Cortex of kidney (tissue), 1 donor: ENCODE measurements around the gene ADORA1.

Source experiments
- DNase-seq: peaks from one replicate; lab custom pipeline; 2025; lab: John Stamatoyannopoulos, UW

ADORA1 gene

DNA sequence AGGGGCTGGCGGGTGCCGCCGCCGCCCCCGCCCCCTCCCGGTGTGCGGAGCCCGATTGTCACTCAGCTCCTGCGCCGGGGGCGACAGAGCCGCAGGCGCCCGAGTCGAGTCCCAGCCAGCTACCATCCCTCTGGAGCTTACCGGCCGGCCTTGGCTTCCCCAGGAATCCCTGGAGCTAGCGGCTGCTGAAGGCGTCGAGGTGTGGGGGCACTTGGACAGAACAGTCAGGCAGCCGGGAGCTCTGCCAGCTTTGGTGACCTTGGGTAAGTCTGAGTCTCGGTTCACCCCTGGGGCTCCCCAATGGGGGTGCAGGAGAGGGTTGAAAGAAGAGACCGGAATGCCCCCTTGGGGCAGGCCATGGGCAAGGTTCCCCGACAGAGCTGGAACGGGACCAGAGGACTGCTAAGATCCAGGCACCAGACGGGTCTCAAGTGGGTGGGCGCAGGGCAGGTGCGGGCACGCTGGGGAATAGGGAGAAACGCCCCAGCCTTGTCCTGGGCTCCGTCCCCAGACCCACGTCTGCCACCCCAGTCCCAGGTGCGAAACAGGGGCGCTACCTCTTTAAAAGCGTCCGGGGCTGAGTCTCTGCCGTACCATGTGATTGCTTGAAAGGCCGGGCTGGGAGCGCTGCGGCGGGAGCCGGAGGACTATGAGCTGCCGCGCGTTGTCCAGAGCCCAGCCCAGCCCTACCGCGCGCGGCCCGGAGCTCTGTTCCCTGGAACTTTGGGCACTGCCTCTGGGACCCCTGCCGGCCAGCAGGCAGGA is at the start of gene ADORA1:
Gene ADORA1, plus strand, starts transcription at position 61 of the 765 bp plus-strand sequence. CDS start 1,116 bp downstream, outside the sequence.
- DNase-seq, result no peak

DNA sequence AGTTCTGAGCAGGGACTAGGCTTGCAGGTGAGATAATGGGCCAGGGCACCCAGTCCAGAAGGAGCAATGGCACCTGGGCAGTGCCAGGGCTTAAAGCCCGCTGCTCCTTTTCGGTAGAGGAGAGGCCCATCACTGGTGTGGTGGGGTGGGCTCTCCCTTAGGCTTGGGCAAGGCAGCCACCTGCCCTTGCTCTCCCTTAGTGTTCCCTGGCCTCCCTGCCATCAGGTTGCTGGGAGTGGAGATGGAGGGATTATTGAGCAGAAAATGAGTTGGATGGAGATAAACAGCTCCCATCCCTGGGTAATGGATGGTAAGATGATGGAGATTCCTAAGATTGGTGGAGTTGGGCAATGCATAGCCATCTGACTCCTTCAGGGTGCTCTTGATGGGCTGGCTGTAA is 49.6 kb upstream of the ADORA1 start:
- DNase-seq, result no peak

DNA sequence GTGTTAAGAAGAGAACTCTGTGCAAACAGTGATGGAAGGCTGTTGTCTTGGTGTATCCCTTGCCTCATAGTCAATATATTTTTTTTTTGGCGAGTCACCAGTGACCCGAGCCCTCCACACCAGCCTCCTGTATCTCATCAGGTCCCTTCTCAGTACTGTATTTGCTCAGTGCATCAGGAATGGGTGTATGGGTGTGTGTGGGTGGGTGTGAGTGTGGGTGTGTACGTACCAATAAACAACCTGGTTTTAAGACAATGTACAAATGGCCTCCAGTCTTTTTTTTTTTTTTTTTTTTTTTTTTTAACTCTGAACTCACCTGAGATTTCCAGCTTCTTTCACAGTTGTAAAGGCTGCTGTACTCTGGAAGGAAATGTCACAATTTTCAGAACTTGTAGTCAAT is 49.0 kb upstream of the ADORA1 start:
- no peak for DNase-seq

DNA sequence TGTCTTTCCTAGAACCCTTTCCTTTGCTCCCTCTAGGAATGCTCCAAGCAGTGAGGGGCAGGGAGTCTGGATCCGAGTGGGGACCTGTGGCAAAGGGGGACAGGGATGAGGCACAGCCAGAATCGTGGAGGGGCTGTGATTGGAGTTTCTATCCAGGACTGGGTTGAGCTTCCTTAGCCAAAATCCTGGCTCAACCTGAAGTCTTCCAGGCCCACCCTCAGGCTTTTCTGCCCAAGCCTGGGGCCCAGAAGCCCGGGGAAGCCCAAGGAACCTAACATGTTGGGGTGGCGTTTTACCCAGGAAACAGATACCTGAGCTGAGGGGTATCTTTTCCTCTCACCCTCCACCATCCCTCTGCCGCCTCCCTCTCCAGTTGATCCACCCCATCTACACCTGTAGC is 47.1 kb upstream of the ADORA1 start:
- DNase-seq, result no peak

DNA sequence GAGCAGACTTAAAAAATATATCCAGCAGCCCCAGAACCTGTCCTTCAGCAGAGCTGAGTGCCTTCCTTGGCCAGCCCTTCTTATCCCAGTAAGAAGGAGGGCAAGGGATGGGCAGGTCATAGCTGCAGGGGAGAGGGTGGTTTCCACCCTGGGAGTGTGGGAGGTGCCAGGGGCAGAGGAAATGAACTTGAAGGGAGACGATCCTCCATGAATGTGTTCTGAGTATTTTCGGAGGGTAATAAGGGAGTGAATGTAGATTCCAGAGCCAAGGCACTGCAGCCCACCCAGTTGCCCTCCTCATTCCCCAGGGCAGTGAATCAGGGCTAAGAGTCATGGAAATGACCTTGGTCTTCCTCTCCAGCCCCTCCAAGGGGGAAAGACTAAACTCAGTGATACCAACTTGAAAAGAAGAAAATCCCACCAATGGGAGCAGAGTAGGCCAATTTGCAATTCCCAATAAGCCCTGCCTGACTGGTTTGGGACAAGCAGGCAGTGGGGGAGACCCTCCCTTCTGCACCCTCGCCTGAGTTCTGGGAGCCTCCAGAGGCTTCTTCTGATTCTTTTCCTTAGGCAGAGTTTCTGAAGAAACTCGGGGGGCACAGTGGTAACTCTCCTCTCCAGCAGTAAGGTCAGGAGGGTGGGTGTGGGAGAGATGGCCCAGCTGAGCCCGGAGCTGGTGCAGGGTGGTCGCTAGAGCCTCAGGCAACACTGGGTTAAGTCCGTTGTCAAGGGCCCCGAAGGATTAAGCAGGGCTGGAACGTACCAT is 45.9 kb upstream of the ADORA1 start:
- no peak for DNase-seq

DNA sequence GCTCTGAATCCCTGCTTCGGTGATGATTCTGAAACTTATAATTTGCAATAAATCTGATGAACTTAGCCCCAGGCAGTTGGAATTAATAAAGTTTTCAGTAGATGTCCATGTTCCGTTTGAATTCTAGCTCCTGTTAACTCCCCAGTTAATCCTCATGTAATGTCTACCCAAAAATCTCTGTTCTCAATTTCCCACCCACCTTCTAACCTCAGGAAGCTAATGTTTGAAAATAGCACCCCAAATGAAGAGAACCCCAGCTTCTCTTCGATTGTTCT is 45.4 kb upstream of the ADORA1 start:
- no peak for DNase-seq

DNA sequence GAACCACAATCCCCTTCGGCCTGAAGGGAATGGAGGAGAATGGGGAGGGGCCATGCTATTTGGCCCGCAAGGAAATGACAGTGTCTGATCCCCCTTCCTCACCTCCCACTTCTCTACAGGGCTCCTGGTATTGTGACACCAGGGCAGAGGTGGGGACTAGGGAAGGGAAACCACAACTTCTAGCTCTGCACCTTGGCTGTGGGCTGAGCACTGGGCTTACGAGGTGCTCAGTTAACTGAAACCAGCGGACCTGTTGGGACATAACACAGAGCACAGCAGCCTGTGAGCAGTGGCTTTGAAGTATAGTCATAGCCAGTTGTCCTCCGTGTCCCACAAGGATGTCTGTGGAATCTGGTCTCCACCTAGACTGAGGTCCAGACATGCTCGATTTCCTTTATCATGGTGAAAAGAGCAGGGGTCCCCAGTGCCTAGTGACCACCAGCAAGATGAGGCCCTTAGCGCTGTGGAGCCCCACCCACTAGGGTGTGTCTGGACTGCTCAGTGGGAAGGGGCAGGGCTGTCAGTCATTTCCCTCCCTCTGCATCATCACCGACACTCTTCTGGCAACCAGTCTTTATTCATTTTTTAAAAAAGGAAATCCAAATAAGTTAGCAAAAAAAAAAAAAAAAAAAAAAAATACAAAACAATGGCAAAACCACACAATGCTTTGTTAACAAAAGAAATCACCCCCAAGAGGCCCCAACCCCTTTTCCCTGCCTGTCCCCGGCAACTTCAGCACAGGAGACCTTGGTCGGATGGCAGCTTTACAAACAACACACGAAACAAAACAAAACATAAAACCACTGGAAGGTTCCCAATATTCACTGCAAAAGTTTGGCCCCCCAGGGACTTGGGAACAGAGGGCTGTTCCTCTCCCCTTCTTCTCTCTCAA is 44.7 kb upstream of the ADORA1 start:
- no peak for DNase-seq

DNA sequence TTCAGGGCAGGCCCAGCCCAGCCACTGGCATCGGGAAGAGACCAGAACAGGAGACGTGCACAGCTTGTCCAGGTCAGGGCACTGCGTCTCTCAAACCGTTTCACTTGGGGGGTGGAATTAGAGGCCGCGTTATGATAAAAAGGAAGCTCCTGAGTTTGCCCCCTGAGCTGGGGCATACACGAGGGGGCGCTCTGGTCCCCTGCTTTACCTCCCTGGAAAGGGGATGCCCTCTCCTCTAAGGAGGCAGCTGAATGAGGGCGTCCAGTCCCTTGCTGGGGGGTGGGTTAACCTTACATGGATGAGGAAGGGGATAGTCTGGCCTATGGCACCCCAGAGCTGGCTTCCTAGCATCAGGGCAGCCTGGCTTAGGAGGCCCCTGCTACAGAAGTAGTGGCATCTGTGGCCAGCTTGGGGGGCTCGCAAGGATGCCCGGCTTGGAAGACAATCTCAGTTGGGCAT is 44.0 kb upstream of the ADORA1 start:
- DNase-seq, result no peak

DNA sequence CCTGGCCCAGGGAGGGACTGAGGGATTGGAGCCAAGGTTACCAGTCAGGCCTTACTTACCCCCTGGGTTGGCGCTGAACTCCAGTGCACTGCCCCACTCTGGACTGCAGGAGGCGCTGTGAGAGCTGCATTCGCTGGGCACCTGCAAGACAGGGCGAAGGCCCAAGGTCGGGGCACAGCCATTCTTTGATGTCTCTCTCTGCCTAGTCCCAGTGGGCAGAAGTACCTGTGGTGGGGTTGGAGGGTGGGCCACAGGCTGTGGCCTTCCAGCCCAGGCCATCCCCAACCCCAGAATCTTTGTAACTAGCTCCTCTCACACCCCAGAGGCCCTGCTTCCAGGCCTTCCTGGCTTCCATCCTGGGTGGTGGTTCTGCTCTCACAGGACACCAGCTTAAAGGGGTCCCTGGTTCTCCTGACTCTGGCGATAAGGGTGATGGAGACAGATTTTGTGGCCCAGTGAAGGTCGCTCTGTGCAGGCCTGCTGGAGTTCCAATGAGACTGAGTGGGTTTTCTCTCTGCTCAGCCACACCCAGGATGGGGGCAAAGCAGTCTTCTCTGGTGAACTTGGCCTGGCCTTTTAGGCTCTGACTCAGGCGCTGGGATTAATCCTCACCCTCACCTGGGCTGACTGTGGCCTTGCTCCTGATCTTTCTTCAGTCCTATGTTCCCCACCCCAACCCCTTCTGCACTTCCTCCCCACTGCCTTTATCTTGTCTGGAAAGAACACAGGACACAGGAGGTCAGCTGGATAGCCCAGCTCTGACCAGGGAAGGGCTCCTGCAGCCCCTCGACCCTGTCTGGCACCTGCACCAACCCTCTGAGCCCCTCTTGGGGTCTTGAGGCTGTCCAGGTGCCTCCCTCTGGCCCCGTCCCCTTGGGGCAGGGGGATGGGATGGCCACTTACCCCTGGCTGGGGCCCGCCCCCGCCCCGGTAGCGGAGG is 42.7 kb upstream of the ADORA1 start:
- DNase-seq, result no peak

DNA sequence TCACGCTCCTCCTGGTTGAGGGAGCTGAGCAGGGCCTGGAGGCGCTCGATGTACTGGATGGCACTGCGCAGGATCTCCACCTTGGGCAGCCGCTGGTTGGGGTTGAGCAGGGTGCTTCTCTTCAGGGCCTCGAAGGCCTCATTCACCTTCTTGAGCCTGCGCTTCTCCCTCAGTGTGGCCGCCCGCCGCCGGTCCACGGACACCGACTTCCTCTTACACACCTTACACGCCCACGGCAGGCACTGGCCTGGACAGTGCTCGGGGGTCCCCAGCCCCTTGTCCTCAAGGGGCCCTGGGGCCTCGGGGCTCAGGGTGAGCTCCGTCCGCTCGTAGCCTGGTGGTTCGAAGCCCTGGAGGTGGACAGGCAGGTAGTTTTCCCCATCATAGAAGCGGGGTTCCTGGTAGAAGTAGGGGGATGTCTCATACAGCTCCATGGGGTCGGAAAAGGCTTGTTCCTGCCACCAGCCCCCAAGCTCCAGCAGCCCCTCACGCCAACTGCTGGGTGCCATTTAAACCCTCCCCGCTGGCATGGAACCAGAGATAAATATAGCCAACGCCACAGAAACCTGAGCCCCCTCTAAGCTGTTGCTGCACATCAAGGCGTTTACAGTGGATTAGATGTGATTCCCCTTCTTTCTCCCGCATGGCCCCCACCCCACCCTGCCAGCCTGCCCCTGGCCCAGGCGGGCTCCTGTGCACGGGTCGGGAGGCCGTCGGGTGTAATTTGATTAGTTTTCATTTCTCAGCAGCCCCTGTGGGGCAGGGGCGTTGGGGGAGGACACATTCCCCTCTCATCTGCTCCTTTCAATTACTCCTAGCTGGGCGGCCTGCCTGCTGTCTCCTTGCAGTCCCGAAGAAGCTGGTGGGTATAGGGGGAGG is 41.8 kb upstream of the ADORA1 start, which contains the start of gene MYOG:
Gene MYOG, minus strand, starts transcription at position 485 of the 879 bp plus-strand sequence. Its CDS starts 51 bp downstream, at position 434.
- no peak for DNase-seq

DNA sequence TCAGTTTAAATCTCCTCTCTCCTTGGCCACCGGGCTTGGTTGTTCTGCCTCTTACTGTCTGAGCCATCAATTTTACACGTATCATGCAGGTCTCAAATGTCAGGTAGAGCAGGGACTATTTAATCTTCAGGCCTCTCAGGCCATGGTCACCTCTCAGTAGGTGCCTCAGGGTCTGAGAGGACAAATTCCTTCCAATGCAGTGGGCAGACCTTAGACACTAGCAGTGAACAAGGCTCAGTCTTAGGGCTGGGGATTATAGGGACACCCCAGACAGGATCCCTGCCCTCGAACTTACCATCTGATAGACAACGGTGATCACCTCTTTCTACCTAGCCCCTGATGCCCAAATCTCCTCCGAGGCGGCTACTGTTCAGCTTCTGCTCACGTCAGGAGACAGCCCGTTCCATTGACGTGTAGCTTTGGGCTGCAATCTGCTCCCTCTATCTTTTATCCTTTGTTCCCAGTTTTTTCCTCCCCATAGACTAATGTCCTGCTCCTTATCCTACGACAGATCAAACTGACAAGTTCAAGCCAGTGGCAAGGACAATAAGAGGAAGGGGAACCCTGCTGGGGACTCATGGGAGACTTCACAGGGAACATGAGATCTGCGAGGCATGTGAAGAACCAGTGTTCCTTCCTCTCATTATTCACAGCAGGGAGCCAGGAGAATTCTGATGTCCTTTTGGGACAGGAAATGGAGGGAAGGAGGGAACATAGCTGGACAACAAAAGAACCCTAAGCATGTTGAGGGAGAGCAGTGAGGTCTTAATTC is 40.3 kb upstream of the ADORA1 start:
- DNase-seq, result no peak

DNA sequence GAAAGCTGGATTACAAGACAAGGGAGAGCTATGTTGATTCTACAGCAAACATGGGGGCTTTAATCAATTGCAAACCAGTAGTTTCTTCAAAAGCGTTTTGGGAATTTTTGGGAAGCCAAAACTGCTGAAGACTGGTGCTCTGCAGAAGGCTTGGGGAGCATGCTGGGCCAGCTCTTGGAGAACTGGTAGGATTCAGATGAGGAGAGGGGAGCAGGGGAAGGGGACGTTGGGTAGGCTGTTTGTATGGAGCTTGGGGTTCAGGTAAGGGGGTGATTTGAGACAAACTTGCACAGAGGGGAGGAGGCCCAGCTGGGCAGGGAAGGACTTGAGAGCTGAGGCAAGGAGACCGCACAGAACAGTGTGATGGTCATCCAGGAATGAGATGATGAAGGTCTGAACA is 39.1 kb upstream of the ADORA1 start:
- no peak for DNase-seq

DNA sequence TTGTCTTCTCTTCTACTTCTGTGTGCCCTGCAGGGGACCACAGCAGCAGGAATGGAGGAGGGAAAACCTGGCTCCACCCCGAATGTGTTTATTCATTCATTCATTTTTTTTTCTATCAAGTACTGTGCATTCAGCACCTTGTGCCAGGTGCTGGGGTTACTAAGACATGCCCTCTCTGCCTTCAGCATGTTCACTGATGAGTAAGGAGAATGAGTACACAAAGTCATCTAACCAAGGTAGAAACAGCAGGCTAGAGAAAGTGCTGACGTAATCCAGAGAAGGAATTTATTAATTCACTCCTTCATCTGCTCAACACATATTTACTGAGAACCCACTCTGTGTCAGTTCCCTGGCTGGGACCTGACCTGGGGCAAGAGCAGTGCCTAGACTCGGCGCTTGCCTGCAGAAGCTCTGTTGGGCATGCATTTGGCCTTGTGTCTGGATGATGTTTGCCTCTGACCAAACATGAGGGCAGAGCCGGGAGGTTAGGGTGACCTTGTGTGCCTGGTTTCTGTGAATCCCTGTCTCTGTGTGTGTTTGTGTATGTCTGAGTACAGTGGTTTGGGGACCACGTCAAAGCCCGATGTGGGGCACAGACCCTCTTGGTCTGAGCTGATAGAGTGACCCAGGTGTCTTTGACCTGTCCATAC is 38.4 kb upstream of the ADORA1 start:
- DNase-seq, result no peak

DNA sequence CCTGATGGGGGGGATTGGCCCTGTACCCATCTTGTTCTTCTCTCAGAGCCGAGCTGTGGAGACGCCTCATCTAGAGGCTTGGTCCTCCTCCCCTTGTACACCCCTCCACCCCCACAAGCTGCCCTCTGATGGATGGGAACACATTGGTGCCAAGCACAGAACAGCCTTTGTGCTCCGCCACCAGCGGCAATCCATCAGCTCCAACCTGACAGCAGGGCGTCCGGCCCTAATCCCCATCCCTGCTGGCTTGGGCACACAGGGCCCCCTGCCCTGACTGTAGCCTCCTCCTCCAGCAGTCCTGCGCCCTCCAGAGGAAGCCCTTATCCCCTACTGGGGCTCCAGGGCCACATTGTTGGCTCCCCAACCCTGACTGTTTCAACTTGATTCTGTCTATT is 37.9 kb upstream of the ADORA1 start:
- DNase-seq, result no peak

DNA sequence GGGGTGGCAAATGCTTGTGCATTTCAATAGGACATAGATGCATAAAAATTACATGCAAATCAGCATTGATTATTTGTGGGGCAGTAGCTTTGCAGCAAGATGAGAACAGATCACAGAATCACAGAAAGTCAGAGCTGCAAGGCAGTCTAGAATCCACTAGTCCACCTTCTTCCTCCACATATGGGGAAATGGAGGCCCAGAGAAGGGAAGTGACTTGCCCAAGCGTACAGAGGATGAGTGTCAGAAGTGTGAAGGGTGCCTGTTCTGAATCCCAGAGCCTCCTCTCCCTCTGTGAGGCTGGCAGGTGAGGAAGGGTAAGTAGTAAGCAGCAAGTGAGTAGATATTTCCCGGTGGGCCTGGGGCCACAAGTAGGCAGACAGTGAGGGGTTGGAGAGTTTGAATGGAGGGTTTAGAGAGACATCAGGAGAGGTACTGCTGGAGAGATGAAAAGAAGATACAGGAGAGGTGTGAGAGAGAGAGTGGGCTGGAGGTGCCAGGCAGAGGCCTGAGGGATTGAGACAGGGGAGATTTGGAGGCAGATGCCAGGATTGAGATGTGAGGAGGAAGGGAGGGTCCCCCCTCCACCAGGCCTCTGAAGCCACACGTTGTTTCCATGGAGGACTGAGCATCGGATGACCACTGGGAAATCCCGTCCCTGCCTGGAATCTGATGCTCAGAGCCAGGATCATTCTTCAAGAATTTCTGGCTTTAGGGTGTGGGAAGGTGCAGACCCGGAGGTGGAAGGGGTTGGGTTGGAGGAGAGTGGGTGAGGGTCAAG is 36.9 kb upstream of the ADORA1 start:
- DNase-seq, result no peak

DNA sequence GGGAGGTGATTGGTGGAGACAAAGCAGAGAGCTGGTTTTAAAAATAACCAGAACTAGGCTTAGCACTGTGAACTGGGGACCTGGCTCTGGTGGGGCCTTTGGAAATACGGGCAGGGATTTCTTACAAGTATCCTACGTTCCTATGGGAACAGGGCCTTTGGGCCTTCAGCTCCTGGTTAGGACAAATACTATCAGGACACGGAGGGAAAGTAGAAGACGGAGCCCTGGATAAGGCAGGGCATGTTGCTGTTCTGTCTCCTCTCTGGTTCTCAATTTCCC is 36.4 kb upstream of the ADORA1 start:
- no peak for DNase-seq

DNA sequence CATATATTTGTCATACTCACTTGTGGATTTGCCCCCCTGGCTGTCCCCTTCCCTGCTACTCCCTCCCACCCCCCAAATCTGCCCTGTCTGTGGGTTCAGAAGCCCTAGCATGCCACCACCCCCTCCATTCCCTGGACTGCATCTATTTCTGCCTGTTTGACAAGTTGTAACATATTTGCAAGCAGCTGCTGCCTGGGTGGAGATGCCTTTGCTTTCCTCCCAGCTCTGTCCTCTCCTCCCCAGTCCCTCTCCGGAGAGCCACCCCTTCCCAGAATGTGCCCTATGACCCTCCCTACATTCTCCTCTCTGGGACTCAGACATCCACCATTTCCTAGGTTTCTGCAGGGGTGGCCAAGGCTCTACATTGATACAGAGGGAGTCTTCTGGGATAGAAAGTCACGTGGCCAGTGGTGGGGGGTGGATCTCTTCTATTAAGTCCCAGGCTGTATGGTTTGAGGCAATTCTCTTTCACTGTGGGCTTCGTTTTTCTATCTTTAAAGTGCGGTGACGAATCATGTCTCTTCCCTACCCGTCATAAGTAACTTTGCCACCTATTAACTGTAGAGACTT is 35.7 kb upstream of the ADORA1 start:
- DNase-seq, result no peak

DNA sequence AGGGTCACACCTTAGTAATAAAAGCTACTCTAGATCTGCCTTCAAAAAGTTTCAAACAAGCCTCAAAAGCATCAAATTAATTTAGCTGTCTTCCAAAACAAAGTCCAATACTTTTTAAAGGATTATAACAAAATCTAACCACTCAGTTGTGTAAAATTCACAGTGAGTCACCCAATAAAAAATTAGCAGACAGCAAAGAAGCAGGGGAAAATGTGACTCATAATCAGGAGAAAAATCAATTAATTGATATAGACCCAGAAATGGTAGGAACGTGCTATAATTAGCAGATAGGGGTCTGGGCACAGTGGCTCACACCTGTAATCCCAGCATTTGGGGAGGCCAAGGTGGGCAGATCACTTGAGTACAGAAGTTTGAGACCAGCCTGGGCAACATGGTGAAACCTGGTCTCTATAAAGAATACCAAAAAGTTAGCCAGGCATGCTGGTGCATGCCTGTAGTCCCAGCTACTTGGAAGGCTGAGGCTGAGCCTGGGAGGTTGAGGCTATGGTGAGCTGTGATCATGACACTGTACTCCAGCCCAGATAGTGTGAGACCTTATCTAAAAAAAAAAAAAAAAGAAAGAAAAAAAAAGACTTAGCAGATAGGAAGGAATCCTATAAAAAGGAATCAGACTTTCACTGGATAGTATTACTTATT is 33.6 kb upstream of the ADORA1 start:
- no peak for DNase-seq
